HK-2 (cell line): ENCODE data around the gene VGLL4.

Source experiments
- DNase-seq: peaks from one replicate; pipeline ENCODE4 v3.0.0-alpha.2; 2018; ENCODE audit not compliant: unreplicated experiment

The VGLL4 gene

GRCh38 chr3:11551036-11551435, 92.7 kb downstream of the VGLL4 start:
- no peak for DNase-seq

- DNase-seq = no peak
These were observed 94.1 kb downstream of the VGLL4 start for GRCh38 chr3:11549580-11550140.

- peak; percentile 44 for DNase-seq
These were observed 95.0 kb downstream of the VGLL4 start for GRCh38 chr3:11548721-11549131.

GRCh38 chr3:11547498-11547897, 96.2 kb downstream of the VGLL4 start:
- DNase-seq = no peak

- DNase-seq = no peak
These were observed 96.9 kb downstream of the VGLL4 start for GRCh38 chr3:11546657-11547302.

- DNase-seq = no peak
These were observed 98.4 kb downstream of the VGLL4 start for GRCh38 chr3:11545186-11545851.

- DNase-seq = peak; percentile 31
These were observed 99.1 kb downstream of the VGLL4 start for GRCh38 chr3:11544412-11545181.

- no peak for DNase-seq
These were observed 99.7 kb downstream of the VGLL4 start for GRCh38 chr3:11543948-11544387.

GRCh38 chr3:11543141-11543947, 100.4 kb downstream of the VGLL4 start:
- DNase-seq = no peak

GRCh38 chr3:11542551-11542950, 101.2 kb downstream of the VGLL4 start:
- DNase-seq = no peak

GRCh38 chr3:11541321-11542303, 102.1 kb downstream of the VGLL4 start:
- DNase-seq = no peak

GRCh38 chr3:11539677-11540076, 104.0 kb downstream of the VGLL4 start:
- no peak for DNase-seq

- no peak for DNase-seq
These were observed 104.5 kb downstream of the VGLL4 start for GRCh38 chr3:11539218-11539617.

GRCh38 chr3:11538581-11538980, 105.1 kb downstream of the VGLL4 start:
- no peak for DNase-seq

GRCh38 chr3:11536936-11537612, 106.6 kb downstream of the VGLL4 start:
- DNase-seq = no peak

GRCh38 chr3:11536132-11536935, 107.4 kb downstream of the VGLL4 start:
- DNase-seq = no peak

- no peak for DNase-seq
These were observed 108.3 kb downstream of the VGLL4 start for GRCh38 chr3:11535243-11535960.

GRCh38 chr3:11534793-11535101, 109.0 kb downstream of the VGLL4 start:
- no peak for DNase-seq
